PC-3 (cell line): Measurements from ENCODE around the gene SCGB1A1. TPM values are rescaled to one million over a fixed set of nuclear protein-coding genes. Genes with fewer than 3 reads are reported as not detected.

Experiments
- ATAC-seq: fragments of 200-7000 bp; cut with Tn5 transposase; 2 replicates; pipeline ENCODE4 v1.9.1; 2020; ENCODE audit warnings: mild to moderate bottlenecking, moderate library complexity
- BruUV-seq: library from RNA; stranded (reverse); fragments of 400-500 nt; replicated peaks from 2 replicates; lab custom pipeline; 2021; lab: Mats Ljungman, UMichigan
- CTCF ChIA-PET: fragments of 300-600 bp; sonication (Branson Sonifier 250); formaldehyde crosslinking; loops from one replicate; lab custom pipeline; 2022; ENCODE audit warnings: antibody characterized with exemption; lab: Charles Lee
- POLR2A ChIA-PET: fragments of 300-600 bp; sonication (Branson Sonifier 250); formaldehyde crosslinking; loops from one replicate; lab custom pipeline; 2022; ENCODE audit warnings: antibody characterized with exemption; ENCODE audit not compliant: unreplicated experiment; lab: Charles Lee
- DNase-seq: peaks from one replicate; pipeline ENCODE4 v3.0.0-alpha.2; 2015
- H2AFZ ChIP-seq: fragments of 300-600 bp; sonication (generic); 2 replicates; pipeline ENCODE4 v1.6.0; 2016; ENCODE audit warnings: antibody characterized with exemption, low read length
- H3F3A ChIP-seq: fragments of 300-600 bp; sonication (generic); one replicate; pipeline ENCODE4 v1.6.0; 2017; ENCODE audit warnings: antibody characterized with exemption, low read length, control low read depth, mild to moderate bottlenecking; ENCODE audit not compliant: unreplicated experiment
- H3K27ac ChIP-seq: fragments of 300-600 bp; sonication (generic); 2 replicates; pipeline ENCODE4 v1.5.1; 2016; ENCODE audit warnings: mild to moderate bottlenecking, low read length
- H3K27me3 ChIP-seq: fragments of 300-600 bp; sonication (generic); 2 replicates; pipeline ENCODE4 v1.6.1; 2016; ENCODE audit warnings: low read length, mixed read lengths
- H3K36me3 ChIP-seq: fragments of 300-600 bp; sonication (generic); 2 replicates; pipeline ENCODE4 v1.6.1; 2016; ENCODE audit warnings: low read depth, mixed run types, low read length, mixed read lengths
- H3K4me1 ChIP-seq: fragments of 300-600 bp; sonication (generic); 2 replicates; pipeline ENCODE4 v1.5.1; 2016; ENCODE audit warnings: low read length; ENCODE audit not compliant: insufficient read depth
- H3K4me2 ChIP-seq: fragments of 300-600 bp; sonication (generic); 2 replicates; pipeline ENCODE4 v1.6.0; 2016; ENCODE audit warnings: low read length
- H3K4me3 ChIP-seq: fragments of 300-600 bp; sonication (generic); 2 replicates; pipeline ENCODE4 v1.5.1; 2016; ENCODE audit warnings: mild to moderate bottlenecking, low read length, mixed read lengths
- H3K79me2 ChIP-seq: fragments of 300-600 bp; sonication (generic); 2 replicates; pipeline ENCODE4 v1.6.1; 2017; ENCODE audit warnings: low read length, mixed read lengths
- H3K9ac ChIP-seq: fragments of 300-600 bp; sonication (generic); 2 replicates; pipeline ENCODE4 v1.6.0; 2016; ENCODE audit warnings: mild to moderate bottlenecking, low read length
- H3K9me2 ChIP-seq: fragments of 300-600 bp; sonication (generic); replicated peaks from 2 replicates; pipeline ENCODE4 v1.6.1; 2016; ENCODE audit warnings: mixed run types, low read length, mixed read lengths
- H3K9me3 ChIP-seq: fragments of 300-600 bp; sonication (generic); 2 replicates; pipeline ENCODE4 v1.6.1; 2016; ENCODE audit warnings: low read length, mixed read lengths
- H4K20me1 ChIP-seq: fragments of 300-600 bp; sonication (generic); 2 replicates; pipeline ENCODE4 v1.6.1; 2016; ENCODE audit warnings: low read length, mixed read lengths
- CTCF ChIP-seq: fragments of 300-600 bp; sonication (generic); conservative IDR thresholded peaks from 2 replicates; pipeline ENCODE4 v1.5.1; 2017; ENCODE audit warnings: antibody characterized with exemption, low read depth, mild to moderate bottlenecking, low read length
- EZH2 ChIP-seq: fragments of 300-600 bp; sonication (generic); IDR thresholded peaks from one replicate; pipeline ENCODE4 v1.6.1; 2017; ENCODE audit warnings: antibody characterized with exemption, mild to moderate bottlenecking, low read length; ENCODE audit not compliant: unreplicated experiment
- EZH2phosphoT487 ChIP-seq: fragments of 300-600 bp; sonication (generic); IDR thresholded peaks from 2 replicates; pipeline ENCODE4 v1.6.1; 2018; ENCODE audit warnings: mild to moderate bottlenecking, antibody characterized with exemption, low read length, borderline replicate concordance
- intact Hi-C: fragments of 100-400 bp; cut with micrococcal nuclease; formaldehyde crosslinking; loops from 2 replicates; pipeline ENCODE4 v1.9.0; 2023
- total RNA-seq: library from RNA; depleted of rRNA; stranded (reverse); fragments of >200 nt; gene quantifications from 2 replicates; pipeline ENCODE4 v1.2.3, GENCODE V29; 2014

SCGB1A1 gene
- total RNA-seq, 1 experiment from 2014 or later, result not detected

- no peak overlapping the region for H3K27ac ChIP-seq
- H2AFZ ChIP-seq, result no peak overlapping the region
- no peak for ATAC-seq
- no peak for DNase-seq
- no peak overlapping the region for H3K4me2 ChIP-seq
- POLR2A ChIA-PET, result no interaction called here
- no peak overlapping the region for H3K9ac ChIP-seq
- H3K4me1 ChIP-seq, result peaks cover 14% of the 10 kb centered on the region
- TF ChIP-seq EZH2, result no peak
- no peak for TF ChIP-seq EZH2phosphoT487
- TF ChIP-seq CTCF, result no peak
- H3K36me3 ChIP-seq, result no peaks in the 10 kb centered on the region
- H3K4me3 ChIP-seq, result no peak overlapping the region
- H3K79me2 ChIP-seq, result no peaks in the 10 kb centered on the region
- BruUV-seq, result no TSS peak
- no peaks in the 10 kb centered on the region for H3K9me3 ChIP-seq
- intact Hi-C loops, result no loop called here
- H3K27me3 ChIP-seq, result no peaks in the 10 kb centered on the region
- no peaks in the 10 kb centered on the region for H3F3A ChIP-seq
- H4K20me1 ChIP-seq, result no peaks in the 10 kb centered on the region
- H3K9me2 ChIP-seq, result no peaks in the 10 kb centered on the region
- CTCF ChIA-PET, result no interaction called here
Observed at GRCh38 chr11:62433904-62434276, 15.1 kb downstream of the SCGB1A1 start.

GRCh38 chr11:62435846-62436660 lies 17.2 kb downstream of the SCGB1A1 start:
- H3K4me1 ChIP-seq, result peaks cover 19% of the 10 kb centered on the region
- no peak for ATAC-seq
- intact Hi-C loops, result no loop called here
- H3K27ac ChIP-seq, result no peak overlapping the region
- H3K27me3 ChIP-seq, result no peaks in the 10 kb centered on the region
- POLR2A ChIA-PET, result interaction anchor here (0.6 kb wide), 1 partner anchor 64 kb away, joined by 3 read pairs; no protein-coding TSS in a partner anchor
- no peak for DNase-seq
- CTCF ChIA-PET, result interaction anchor here (0.6 to 0.8 kb wide), 2 partner anchors 12 to 26 kb away, joined by 3 to 5 read pairs; no protein-coding TSS in a partner anchor
- no peaks in the 10 kb centered on the region for H3K9me3 ChIP-seq
- H4K20me1 ChIP-seq, result no peaks in the 10 kb centered on the region
- no TSS peak for BruUV-seq
- H3K9ac ChIP-seq, result no peak overlapping the region
- no peak for TF ChIP-seq EZH2phosphoT487
- no peak for TF ChIP-seq CTCF
- no peak for TF ChIP-seq EZH2
- no peak overlapping the region for H3K4me2 ChIP-seq
- no peaks in the 10 kb centered on the region for H3K9me2 ChIP-seq
- no peak overlapping the region for H2AFZ ChIP-seq
- no peaks in the 10 kb centered on the region for H3F3A ChIP-seq
- no peaks in the 10 kb centered on the region for H3K36me3 ChIP-seq
- no peaks in the 10 kb centered on the region for H3K79me2 ChIP-seq
- no peak overlapping the region for H3K4me3 ChIP-seq

GRCh38 chr11:62437616-62438015 lies 18.8 kb downstream of the SCGB1A1 start:
- H2AFZ ChIP-seq, result no peak overlapping the region
- H3K9me3 ChIP-seq, result no peaks in the 10 kb centered on the region
- TF ChIP-seq EZH2phosphoT487, result no peak
- no peak for TF ChIP-seq CTCF
- no peak for TF ChIP-seq EZH2
- H3K9me2 ChIP-seq, result no peaks in the 10 kb centered on the region
- H3K4me2 ChIP-seq, result no peak overlapping the region
- no peaks in the 10 kb centered on the region for H4K20me1 ChIP-seq
- no TSS peak for BruUV-seq
- no peak overlapping the region for H3K4me3 ChIP-seq
- no peak for DNase-seq
- H3F3A ChIP-seq, result no peaks in the 10 kb centered on the region
- peaks cover 11% of the 10 kb centered on the region for H3K4me1 ChIP-seq
- H3K27me3 ChIP-seq, result no peaks in the 10 kb centered on the region
- no peaks in the 10 kb centered on the region for H3K36me3 ChIP-seq
- ATAC-seq, result no peak
- ChIA-PET CTCF (no interaction called here), POLR2A (interaction anchor here (0.7 kb wide), 1 partner anchor 115 kb away, joined by 4 read pairs; no protein-coding TSS in a partner anchor)
- no peak overlapping the region for H3K9ac ChIP-seq
- intact Hi-C loops, result no loop called here
- no peak overlapping the region for H3K27ac ChIP-seq
- no peaks in the 10 kb centered on the region for H3K79me2 ChIP-seq
